Measurements from ENCODE around the gene CDC23.

Gene CDC23

GRCh38 chr5:138163721-138164120 is 49.4 kb downstream of the CDC23 start:
- no peaks in the 10 kb centered on the region for H3F3A ChIP-seq (ENCODE audit: insufficient read depth)
- peaks cover 13% of the 10 kb centered on the region; the same call in 1 of the 2 replicates for H3K36me3 ChIP-seq (ENCODE audit: low read length)
- TF ChIP-seq CTCF (IDR thresholded peaks at IDR 0.05; ENCODE audit: insufficient read depth, low read length, poor library complexity, severe bottlenecking) (no peak), EZH2phosphoT487 (conservative IDR thresholded peaks at IDR 0.05; ENCODE audit: low read length) (no peak)
- H4K20me1 ChIP-seq (ENCODE audit: low read depth, low read length): no peaks in the 10 kb centered on the region
- no peak overlapping the region for H2AFZ ChIP-seq (ENCODE audit: low read depth, low read length, severe bottlenecking)
- H3K9me3 ChIP-seq (ENCODE audit: insufficient read depth, low read length): no peaks in the 10 kb centered on the region
- no peak overlapping the region for H3K27ac ChIP-seq (ENCODE audit: low read depth, low read length)
- no peak overlapping the region for H3K4me3 ChIP-seq (ENCODE audit: insufficient read depth, low read length, poor library complexity, severe bottlenecking)
- no peak overlapping the region for H3K4me2 ChIP-seq (ENCODE audit: low read depth, low read length, poor library complexity, severe bottlenecking)
- H3K27me3 ChIP-seq (ENCODE audit: low read length): no peaks in the 10 kb centered on the region
- H3K79me2 ChIP-seq (ENCODE audit: insufficient read depth, low read length): no peaks in the 10 kb centered on the region
- H3K9me2 ChIP-seq (replicated peaks; ENCODE audit: insufficient read depth, low read length): no peaks in the 10 kb centered on the region
- no peak overlapping the region for H3K9ac ChIP-seq (ENCODE audit: low read length)

GRCh38 chr5:138160706-138161105 is 52.4 kb downstream of the CDC23 start:
- no peaks in the 10 kb centered on the region for H3K27me3 ChIP-seq (ENCODE audit: low read length)
- no peaks in the 10 kb centered on the region for H3F3A ChIP-seq (ENCODE audit: insufficient read depth)
- TF ChIP-seq CTCF (IDR thresholded peaks at IDR 0.05; ENCODE audit: insufficient read depth, low read length, poor library complexity, severe bottlenecking) (no peak), EZH2phosphoT487 (conservative IDR thresholded peaks at IDR 0.05; ENCODE audit: low read length) (no peak)
- no peaks in the 10 kb centered on the region for H3K9me2 ChIP-seq (replicated peaks; ENCODE audit: insufficient read depth, low read length)
- no peaks in the 10 kb centered on the region for H3K79me2 ChIP-seq (ENCODE audit: insufficient read depth, low read length)
- no peak overlapping the region for H2AFZ ChIP-seq (ENCODE audit: low read depth, low read length, severe bottlenecking)
- no peak overlapping the region for H3K4me2 ChIP-seq (ENCODE audit: low read depth, low read length, poor library complexity, severe bottlenecking)
- no peak overlapping the region for H3K27ac ChIP-seq (ENCODE audit: low read depth, low read length)
- no peak overlapping the region for H3K4me3 ChIP-seq (ENCODE audit: insufficient read depth, low read length, poor library complexity, severe bottlenecking)
- no peaks in the 10 kb centered on the region for H3K9me3 ChIP-seq (ENCODE audit: insufficient read depth, low read length)
- H4K20me1 ChIP-seq (ENCODE audit: low read depth, low read length): no peaks in the 10 kb centered on the region
- H3K9ac ChIP-seq (ENCODE audit: low read length): no peak overlapping the region
- H3K36me3 ChIP-seq (ENCODE audit: low read length): peaks cover 9% of the 10 kb centered on the region; the same call in 1 of the 2 replicates

GRCh38 chr5:138159666-138160065 is 53.5 kb downstream of the CDC23 start:
- Histone ChIP-seq H3K27ac (ENCODE audit: low read depth, low read length) (no peak overlapping the region), H3K27me3 (ENCODE audit: low read length) (no peaks in the 10 kb centered on the region), H3K9me2 (replicated peaks; ENCODE audit: insufficient read depth, low read length) (no peaks in the 10 kb centered on the region), H3K9me3 (ENCODE audit: insufficient read depth, low read length) (no peaks in the 10 kb centered on the region), H3K9ac (ENCODE audit: low read length) (no peak overlapping the region), H3K4me2 (ENCODE audit: low read depth, low read length, poor library complexity, severe bottlenecking) (no peak overlapping the region), H3K4me3 (ENCODE audit: insufficient read depth, low read length, poor library complexity, severe bottlenecking) (no peak overlapping the region), H3K36me3 (ENCODE audit: low read length) (peaks cover 9% of the 10 kb centered on the region; the same call in 1 of the 2 replicates), H2AFZ (ENCODE audit: low read depth, low read length, severe bottlenecking) (no peak overlapping the region), H3F3A (ENCODE audit: insufficient read depth) (no peaks in the 10 kb centered on the region), H4K20me1 (ENCODE audit: low read depth, low read length) (no peaks in the 10 kb centered on the region), H3K79me2 (ENCODE audit: insufficient read depth, low read length) (no peaks in the 10 kb centered on the region)
- TF ChIP-seq EZH2phosphoT487 (conservative IDR thresholded peaks at IDR 0.05; ENCODE audit: low read length) (no peak), CTCF (IDR thresholded peaks at IDR 0.05; ENCODE audit: insufficient read depth, low read length, poor library complexity, severe bottlenecking) (no peak)
